ENCODE measurements around the gene PAX7.

GRCh38 chr1:18651713-18652112 lies 21.1 kb downstream of the PAX7 start:
- TF ChIP-seq CTCF (IDR thresholded peaks at IDR 0.05; ENCODE audit: low read length) (no peak), EZH2 (IDR thresholded peaks at IDR 0.05; ENCODE audit: borderline replicate concordance, low read length) (no peak)
